AG10803 (cell line): ENCODE data around the gene RBM15B.

Source experiments
- DNase-seq: peaks from one replicate; pipeline ENCODE4 v3.0.0; 2010; ENCODE audit warnings: low read depth
- H3K4me3 ChIP-seq: 2 replicates; pipeline ENCODE4 v1.5.1; 2011; ENCODE audit warnings: mild to moderate bottlenecking, low read length, control low read depth
- CTCF ChIP-seq: conservative IDR thresholded peaks from 2 replicates; pipeline ENCODE4 v1.5.1; 2011; ENCODE audit warnings: mild to moderate bottlenecking, low read length, control low read depth, inconsistent platforms

Gene RBM15B

GRCh38 chr3:51394541-51394940 lies 3.5 kb downstream of the RBM15B start:
- no peak overlapping the region for H3K4me3 ChIP-seq
- no peak for TF ChIP-seq CTCF

GRCh38 chr3:51395493-51396213 lies 4.6 kb downstream of the RBM15B start:
- DNase-seq, result no peak
- H3K4me3 ChIP-seq, result no peak overlapping the region
- TF ChIP-seq CTCF, result no peak

More at GRCh38 chr3:51394541-51394940, 3.5 kb downstream of the RBM15B start:
- no peak for DNase-seq

GRCh38 chr3:51396401-51396800 lies 5.3 kb downstream of the RBM15B start:
- no peak for DNase-seq
- H3K4me3 ChIP-seq, result no peak overlapping the region
- no peak for TF ChIP-seq CTCF

GRCh38 chr3:51397392-51397791 lies 6.3 kb downstream of the RBM15B start:
- H3K4me3 ChIP-seq, result no peak overlapping the region
- TF ChIP-seq CTCF, result no peak
- no peak for DNase-seq

- no peak for DNase-seq
- no peak for TF ChIP-seq CTCF
- no peak overlapping the region for H3K4me3 ChIP-seq
These were observed 7.7 kb downstream of the RBM15B start for GRCh38 chr3:51398595-51399310.

- no peak for TF ChIP-seq CTCF
- H3K4me3 ChIP-seq, result no peak overlapping the region
- no peak for DNase-seq
These were observed 9.1 kb downstream of the RBM15B start for GRCh38 chr3:51400166-51400565.

- no peak for DNase-seq
- TF ChIP-seq CTCF, result no peak
- H3K4me3 ChIP-seq, result no peak overlapping the region
These were observed 10.7 kb downstream of the RBM15B start for GRCh38 chr3:51401735-51402134.
